Spleen (tissue), 7 donors: Measurements from ENCODE around the gene SGIP1.

ENCODE experiments used
- CTCF ChIP-seq, 11 experiments: fragments of 200-600 bp in 7 of 11; fragments of 450-650 bp in 4 of 11; sonication (generic) in 4 of 11; IDR thresholded peaks in 8 of 11; conservative IDR thresholded peaks in 3 of 11; 1 replicate in 7 of 11; 2 replicates in 4 of 11; pipeline versions ENCODE4 v1.4.0 to v1.8.0; 2016 to 2021; ENCODE audit warnings: antibody characterized with exemption in 11 of 11, inconsistent platforms in 4 of 11, mild to moderate bottlenecking in 1 of 11
- POLR2AphosphoS5 ChIP-seq, 3 donors: sonication (generic); formaldehyde crosslinking; IDR thresholded peaks; one replicate each; pipeline ENCODE4 v1.5.1; 2017; ENCODE audit warnings: antibody characterized with exemption in 3 of 3
- donor health status: DM: no; HTN: no; CAD: no; lungs with moderate emphysema.
- donor health status: DM: no; HTN: no; CAD: no.
- donor health status: DM: no; HTN: no; CAD: no.

- TF ChIP-seq POLR2AphosphoS5 (IDR thresholded peaks at IDR 0.05) = no peak
- TF ChIP-seq CTCF (IDR thresholded peaks at IDR 0.05 in 8 of 11, conservative IDR thresholded peaks at IDR 0.05 in 3 of 11) = no peak
Measured at GRCh38 chr1:66532214-66532613, 1.7 kb upstream of the SGIP1 start.
